HepG2 (cell line): Measurements from ENCODE around the gene CFL1. TPM values are rescaled to one million over a fixed set of nuclear protein-coding genes. Genes with fewer than 3 reads are reported as not detected.
A peak's percentile ranks its signal among the peaks of the same experiment; 100 is the strongest.

Experiments used
- AGO1 ChIP-seq: fragments of 200-400 bp; formaldehyde crosslinking; IDR thresholded peaks from 2 replicates; pipeline ENCODE4 v1.6.1; 2017; ENCODE audit warnings: mild to moderate bottlenecking, low read depth, low read length, moderate library complexity; ENCODE audit not compliant: poor library complexity, severe bottlenecking
- ATRX ChIP-seq: sonication (generic); formaldehyde crosslinking; IDR thresholded peaks from 2 replicates; pipeline ENCODE4 v1.4.0; 2020; ENCODE audit warnings: missing genetic modification reagents, borderline replicate concordance
- CCDC6 ChIP-seq: sonication (generic); formaldehyde crosslinking; IDR thresholded peaks from 2 replicates; pipeline ENCODE4 v1.8.1; 2022; ENCODE audit warnings: mild to moderate bottlenecking, missing genetic modification reagents, moderate library complexity
- DPF2 ChIP-seq: sonication (generic); formaldehyde crosslinking; IDR thresholded peaks from 2 replicates; pipeline ENCODE4 v1.4.0; 2020; ENCODE audit warnings: mild to moderate bottlenecking, low read depth, missing genetic modification reagents, borderline replicate concordance
- HDAC1 ChIP-seq: sonication (generic); formaldehyde crosslinking; IDR thresholded peaks from 2 replicates; pipeline ENCODE4 v1.5.1; 2020; ENCODE audit warnings: mild to moderate bottlenecking, missing genetic modification reagents
- MATR3 ChIP-seq: sonication (generic); formaldehyde crosslinking; IDR thresholded peaks from 2 replicates; pipeline ENCODE4 v1.4.0; 2020; ENCODE audit warnings: missing genetic modification reagents
- RXRA ChIP-seq: sonication (generic); formaldehyde crosslinking; IDR thresholded peaks from 2 replicates; pipeline ENCODE4 v1.5.1; 2020; ENCODE audit warnings: missing genetic modification reagents
- SP1 ChIP-seq, 2 experiments: fragments of 450-650 bp in 1 of 2; sonication (generic) in 1 of 2; formaldehyde crosslinking in 1 of 2; IDR thresholded peaks; 2 replicates each; pipeline versions ENCODE4 v1.4.0 to v1.6.1; 2016 to 2020; ENCODE audit warnings: missing genetic modification reagents in 1 of 2
- SUZ12 ChIP-seq: fragments of 150-350 bp; IDR thresholded peaks from 2 replicates; pipeline ENCODE4 v1.6.1; 2014; ENCODE audit warnings: low read depth, low read length
- SYNCRIP ChIP-seq: fragments of 200-400 bp; formaldehyde crosslinking; IDR thresholded peaks from 2 replicates; pipeline ENCODE4 v1.6.1; 2018; ENCODE audit warnings: mild to moderate bottlenecking, low read depth, low read length; ENCODE audit not compliant: insufficient read depth
- ZNF383 ChIP-seq: sonication (generic); formaldehyde crosslinking; IDR thresholded peaks from 2 replicates; pipeline ENCODE4 v1.4.0; 2020; ENCODE audit warnings: missing genetic modification reagents, mild to moderate bottlenecking, borderline replicate concordance
- ZNF432 ChIP-seq: sonication (generic); formaldehyde crosslinking; IDR thresholded peaks from 2 replicates; pipeline ENCODE4 v1.5.0; 2020; ENCODE audit warnings: missing genetic modification reagents, mild to moderate bottlenecking, borderline replicate concordance
- ZNF44 ChIP-seq: sonication (generic); formaldehyde crosslinking; IDR thresholded peaks from 2 replicates; pipeline ENCODE4 v1.5.1; 2020; ENCODE audit warnings: mild to moderate bottlenecking, missing genetic modification reagents
- ZNF720 ChIP-seq: sonication (generic); formaldehyde crosslinking; IDR thresholded peaks from 2 replicates; pipeline ENCODE4 v1.4.0; 2020; ENCODE audit warnings: missing genetic modification reagents
- ZNF816 ChIP-seq: sonication (generic); formaldehyde crosslinking; IDR thresholded peaks from 2 replicates; pipeline ENCODE4 v1.8.0; 2022; ENCODE audit warnings: missing genetic modification reagents, mild to moderate bottlenecking, borderline replicate concordance
- polyA plus RNA-seq, 8 experiments: library from polyadenylated mRNA; depleted of rRNA in 3 of 8; stranded (reverse) in 7 of 8; unstranded in 1 of 8; fragments of >200 nt; fragmentation: Illumina TruSeq in 4 of 8; extraction: Trizol in 4 of 8; gene quantifications; 2 replicates each; pipeline versions ENCODE4 v1.2.1 to v1.2.3, GENCODE V29; 2011 to 2016; ENCODE audit warnings: low read depth in 4 of 8, missing spikeins in 1 of 8, mixed read lengths in 1 of 8; ENCODE audit not compliant: insufficient read depth in 1 of 8
- total RNA-seq, 5 experiments: library from RNA; depleted of rRNA; stranded (reverse); fragments of >200 nt; fragmentation: Illumina TruSeq; extraction: Trizol; gene quantifications; 2 replicates each; pipeline ENCODE4 v1.2.3, GENCODE V29; 2016; ENCODE audit warnings: low read depth in 1 of 5
- TF ChIP-seq, protein P1 (sequence below): sonication (generic); formaldehyde crosslinking; IDR thresholded peaks from 2 replicates; pipeline ENCODE4 v1.5.1; 2020; ENCODE audit warnings: missing genetic modification reagents, mild to moderate bottlenecking, borderline replicate concordance
- TF ChIP-seq, protein P2 (sequence below): sonication (generic); formaldehyde crosslinking; conservative IDR thresholded peaks from 2 replicates; pipeline ENCODE4 v1.4.0; 2020; ENCODE audit warnings: missing genetic modification reagents
- TF ChIP-seq, protein P3 (sequence below): sonication (generic); formaldehyde crosslinking; IDR thresholded peaks from 2 replicates; pipeline ENCODE4 v1.4.0; 2020; ENCODE audit warnings: missing genetic modification reagents, borderline replicate concordance
- TF ChIP-seq, protein P4 (sequence below): IDR thresholded peaks from 2 replicates; pipeline ENCODE4 v1.6.1; 2018; ENCODE audit warnings: missing genetic modification reagents, mild to moderate bottlenecking, missing compliant biosample characterization
- TF ChIP-seq, protein P5 (sequence below): IDR thresholded peaks from 2 replicates; pipeline ENCODE4 v1.6.1; 2018; ENCODE audit warnings: missing genetic modification reagents

The CFL1 gene
- total and polyA plus RNA-seq, 2 of the 13 experiments (the other 11 are each of a cell fraction or from before 2014, with no cell fraction given): 379 to 383 TPM

DNA sequence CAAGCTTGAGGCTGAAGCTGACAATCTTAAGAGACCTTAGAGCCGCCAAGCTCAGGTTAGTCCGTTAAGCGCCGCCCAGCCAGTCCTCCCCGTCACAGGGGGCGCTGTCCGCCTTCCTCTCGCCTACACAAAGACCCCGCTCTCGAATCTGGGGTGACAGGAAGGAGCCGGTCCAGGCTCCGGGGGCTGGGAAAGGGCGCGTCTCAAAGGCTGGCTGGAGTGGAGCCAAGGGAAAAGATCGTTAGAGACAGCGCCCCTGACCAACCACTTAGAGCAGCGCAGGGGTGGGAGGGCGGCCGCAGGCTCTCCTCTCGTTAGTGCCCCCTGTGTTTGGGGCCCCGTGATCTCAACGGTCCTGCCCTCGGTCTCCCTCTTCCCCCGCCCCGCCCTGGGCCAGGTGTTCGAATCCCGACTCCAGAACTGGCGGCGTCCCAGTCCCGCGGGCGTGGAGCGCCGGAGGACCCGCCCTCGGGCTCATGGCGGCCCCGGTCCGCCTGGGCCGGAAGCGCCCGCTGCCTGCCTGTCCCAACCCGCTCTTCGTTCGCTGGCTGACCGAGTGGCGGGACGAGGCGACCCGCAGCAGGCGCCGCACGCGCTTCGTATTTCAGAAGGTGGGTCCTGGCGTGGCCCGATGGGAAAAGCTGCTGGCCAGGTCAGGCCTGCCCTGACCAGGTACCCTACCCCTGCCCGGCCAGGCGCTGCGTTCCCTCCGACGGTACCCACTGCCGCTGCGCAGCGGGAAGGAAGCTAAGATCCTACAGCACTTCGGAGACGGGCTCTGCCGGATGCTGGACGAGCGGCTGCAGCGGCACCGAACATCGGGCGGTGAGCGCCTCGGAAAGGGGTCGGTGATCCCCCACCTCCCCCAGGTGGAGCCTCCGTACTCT is 2.5 kb upstream of the CFL1 start, which contains the start of gene MUS81 (continued):
- TF ChIP-seq ZNF44 (CRISPR knock-in tag) (0 out of 2 replicates have a peak, but pooled peaks have one; percentile 61), AGO1 (no peak), SP1 (IDR thresholded peaks at IDR 0.05) (no peak), SP1 (CRISPR knock-in tag; IDR thresholded peaks at IDR 0.05) (peak; percentile 79), ZNF720 (CRISPR knock-in tag) (no peak), RXRA (peak; percentile 49), HDAC1 (CRISPR knock-in tag) (peak; percentile 93), ZNF816 (CRISPR knock-in tag) (peak; percentile 82; the same call in 1 of the 2 replicates), ZNF383 (CRISPR knock-in tag) (no peak), SYNCRIP (no peak), ATRX (CRISPR knock-in tag) (no peak), ZNF432 (CRISPR knock-in tag) (no peak), MATR3 (no peak), SUZ12 (no peak), DPF2 (CRISPR knock-in tag) (no peak), CCDC6 (CRISPR knock-in tag) (no peak)
- TF ChIP-seq, protein P1, sequence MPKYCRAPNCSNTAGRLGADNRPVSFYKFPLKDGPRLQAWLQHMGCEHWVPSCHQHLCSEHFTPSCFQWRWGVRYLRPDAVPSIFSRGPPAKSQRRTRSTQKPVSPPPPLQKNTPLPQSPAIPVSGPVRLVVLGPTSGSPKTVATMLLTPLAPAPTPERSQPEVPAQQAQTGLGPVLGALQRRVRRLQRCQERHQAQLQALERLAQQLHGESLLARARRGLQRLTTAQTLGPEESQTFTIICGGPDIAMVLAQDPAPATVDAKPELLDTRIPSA (CRISPR knock-in tag): no peak; the same call in 1 of the 2 replicates
- TF ChIP-seq, protein P2, sequence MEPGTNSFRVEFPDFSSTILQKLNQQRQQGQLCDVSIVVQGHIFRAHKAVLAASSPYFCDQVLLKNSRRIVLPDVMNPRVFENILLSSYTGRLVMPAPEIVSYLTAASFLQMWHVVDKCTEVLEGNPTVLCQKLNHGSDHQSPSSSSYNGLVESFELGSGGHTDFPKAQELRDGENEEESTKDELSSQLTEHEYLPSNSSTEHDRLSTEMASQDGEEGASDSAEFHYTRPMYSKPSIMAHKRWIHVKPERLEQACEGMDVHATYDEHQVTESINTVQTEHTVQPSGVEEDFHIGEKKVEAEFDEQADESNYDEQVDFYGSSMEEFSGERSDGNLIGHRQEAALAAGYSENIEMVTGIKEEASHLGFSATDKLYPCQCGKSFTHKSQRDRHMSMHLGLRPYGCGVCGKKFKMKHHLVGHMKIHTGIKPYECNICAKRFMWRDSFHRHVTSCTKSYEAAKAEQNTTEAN (CRISPR knock-in tag): no peak; the same call in none of the 2 replicates
- TF ChIP-seq, protein P3, sequence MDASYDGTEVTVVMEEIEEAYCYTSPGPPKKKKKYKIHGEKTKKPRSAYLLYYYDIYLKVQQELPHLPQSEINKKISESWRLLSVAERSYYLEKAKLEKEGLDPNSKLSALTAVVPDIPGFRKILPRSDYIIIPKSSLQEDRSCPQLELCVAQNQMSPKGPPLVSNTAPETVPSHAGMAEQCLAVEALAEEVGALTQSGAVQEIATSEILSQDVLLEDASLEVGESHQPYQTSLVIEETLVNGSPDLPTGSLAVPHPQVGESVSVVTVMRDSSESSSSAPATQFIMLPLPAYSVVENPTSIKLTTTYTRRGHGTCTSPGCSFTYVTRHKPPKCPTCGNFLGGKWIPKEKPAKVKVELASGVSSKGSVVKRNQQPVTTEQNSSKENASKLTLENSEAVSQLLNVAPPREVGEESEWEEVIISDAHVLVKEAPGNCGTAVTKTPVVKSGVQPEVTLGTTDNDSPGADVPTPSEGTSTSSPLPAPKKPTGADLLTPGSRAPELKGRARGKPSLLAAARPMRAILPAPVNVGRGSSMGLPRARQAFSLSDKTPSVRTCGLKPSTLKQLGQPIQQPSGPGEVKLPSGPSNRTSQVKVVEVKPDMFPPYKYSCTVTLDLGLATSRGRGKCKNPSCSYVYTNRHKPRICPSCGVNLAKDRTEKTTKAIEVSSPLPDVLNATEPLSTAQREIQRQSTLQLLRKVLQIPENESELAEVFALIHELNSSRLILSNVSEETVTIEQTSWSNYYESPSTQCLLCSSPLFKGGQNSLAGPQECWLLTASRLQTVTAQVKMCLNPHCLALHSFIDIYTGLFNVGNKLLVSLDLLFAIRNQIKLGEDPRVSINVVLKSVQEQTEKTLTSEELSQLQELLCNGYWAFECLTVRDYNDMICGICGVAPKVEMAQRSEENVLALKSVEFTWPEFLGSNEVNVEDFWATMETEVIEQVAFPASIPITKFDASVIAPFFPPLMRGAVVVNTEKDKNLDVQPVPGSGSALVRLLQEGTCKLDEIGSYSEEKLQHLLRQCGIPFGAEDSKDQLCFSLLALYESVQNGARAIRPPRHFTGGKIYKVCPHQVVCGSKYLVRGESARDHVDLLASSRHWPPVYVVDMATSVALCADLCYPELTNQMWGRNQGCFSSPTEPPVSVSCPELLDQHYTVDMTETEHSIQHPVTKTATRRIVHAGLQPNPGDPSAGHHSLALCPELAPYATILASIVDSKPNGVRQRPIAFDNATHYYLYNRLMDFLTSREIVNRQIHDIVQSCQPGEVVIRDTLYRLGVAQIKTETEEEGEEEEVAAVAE (CRISPR knock-in tag): peak; percentile 67; the same call in 1 of the 2 replicates
- TF ChIP-seq, protein P4, sequence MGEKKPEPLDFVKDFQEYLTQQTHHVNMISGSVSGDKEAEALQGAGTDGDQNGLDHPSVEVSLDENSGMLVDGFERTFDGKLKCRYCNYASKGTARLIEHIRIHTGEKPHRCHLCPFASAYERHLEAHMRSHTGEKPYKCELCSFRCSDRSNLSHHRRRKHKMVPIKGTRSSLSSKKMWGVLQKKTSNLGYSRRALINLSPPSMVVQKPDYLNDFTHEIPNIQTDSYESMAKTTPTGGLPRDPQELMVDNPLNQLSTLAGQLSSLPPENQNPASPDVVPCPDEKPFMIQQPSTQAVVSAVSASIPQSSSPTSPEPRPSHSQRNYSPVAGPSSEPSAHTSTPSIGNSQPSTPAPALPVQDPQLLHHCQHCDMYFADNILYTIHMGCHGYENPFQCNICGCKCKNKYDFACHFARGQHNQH (CRISPR knock-in tag): peak; percentile 50; the same call in 1 of the 2 replicates
- TF ChIP-seq, protein P5, sequence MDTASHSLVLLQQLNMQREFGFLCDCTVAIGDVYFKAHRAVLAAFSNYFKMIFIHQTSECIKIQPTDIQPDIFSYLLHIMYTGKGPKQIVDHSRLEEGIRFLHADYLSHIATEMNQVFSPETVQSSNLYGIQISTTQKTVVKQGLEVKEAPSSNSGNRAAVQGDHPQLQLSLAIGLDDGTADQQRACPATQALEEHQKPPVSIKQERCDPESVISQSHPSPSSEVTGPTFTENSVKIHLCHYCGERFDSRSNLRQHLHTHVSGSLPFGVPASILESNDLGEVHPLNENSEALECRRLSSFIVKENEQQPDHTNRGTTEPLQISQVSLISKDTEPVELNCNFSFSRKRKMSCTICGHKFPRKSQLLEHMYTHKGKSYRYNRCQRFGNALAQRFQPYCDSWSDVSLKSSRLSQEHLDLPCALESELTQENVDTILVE (CRISPR knock-in tag): peak; percentile 91
